ENCODE measurements around the gene POTEF. TPM values are rescaled to one million over a fixed set of nuclear protein-coding genes. Genes with fewer than 3 reads are reported as not detected.
"Not testable (repeated sequence)": the region's sequence is repeated elsewhere in the genome, so short reads cannot be mapped to it uniquely, and the experiment has no call there.

The POTEF gene
- total RNA-seq, 2 donors from 2014 or later: not detected

GRCh38 chr2:130127726-130128125 is 1.3 kb downstream of the POTEF start:
- not testable (repeated sequence) for H3K36me3 Mint-ChIP-seq (ENCODE audit: low read depth); H3K4me3 Mint-ChIP-seq; DNase-seq; H3K27me3 Mint-ChIP-seq; H3K9me3 ChIP-seq (ENCODE audit: control insufficient read depth, low read length, poor library complexity, severe bottlenecking); ATAC-seq; H3K27ac Mint-ChIP-seq; H3K4me1 Mint-ChIP-seq

DNA sequence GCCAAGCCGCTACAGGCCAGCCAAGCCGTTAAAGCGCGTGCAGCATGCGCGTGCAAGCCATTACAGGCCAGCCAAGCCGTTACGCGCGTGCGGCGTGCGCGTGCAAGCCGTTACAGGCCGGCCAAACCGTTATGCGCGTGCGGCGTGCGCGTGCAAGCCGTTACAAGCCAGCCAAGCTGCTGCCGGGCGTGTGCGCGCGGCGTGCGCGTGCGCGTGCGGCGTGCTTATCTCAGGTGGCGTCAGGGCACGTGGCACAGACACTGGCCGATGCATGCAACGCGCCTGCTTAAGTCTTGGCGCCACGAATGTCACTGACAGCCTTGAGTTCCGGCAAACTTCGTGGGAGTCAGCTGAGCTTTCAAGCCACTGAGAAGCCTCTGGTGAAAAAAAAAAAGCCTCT is 8.1 kb downstream of the POTEF start:
- not testable (repeated sequence) for H3K27ac Mint-ChIP-seq; H3K9me3 ChIP-seq (ENCODE audit: control insufficient read depth, low read length, poor library complexity, severe bottlenecking)

DNA sequence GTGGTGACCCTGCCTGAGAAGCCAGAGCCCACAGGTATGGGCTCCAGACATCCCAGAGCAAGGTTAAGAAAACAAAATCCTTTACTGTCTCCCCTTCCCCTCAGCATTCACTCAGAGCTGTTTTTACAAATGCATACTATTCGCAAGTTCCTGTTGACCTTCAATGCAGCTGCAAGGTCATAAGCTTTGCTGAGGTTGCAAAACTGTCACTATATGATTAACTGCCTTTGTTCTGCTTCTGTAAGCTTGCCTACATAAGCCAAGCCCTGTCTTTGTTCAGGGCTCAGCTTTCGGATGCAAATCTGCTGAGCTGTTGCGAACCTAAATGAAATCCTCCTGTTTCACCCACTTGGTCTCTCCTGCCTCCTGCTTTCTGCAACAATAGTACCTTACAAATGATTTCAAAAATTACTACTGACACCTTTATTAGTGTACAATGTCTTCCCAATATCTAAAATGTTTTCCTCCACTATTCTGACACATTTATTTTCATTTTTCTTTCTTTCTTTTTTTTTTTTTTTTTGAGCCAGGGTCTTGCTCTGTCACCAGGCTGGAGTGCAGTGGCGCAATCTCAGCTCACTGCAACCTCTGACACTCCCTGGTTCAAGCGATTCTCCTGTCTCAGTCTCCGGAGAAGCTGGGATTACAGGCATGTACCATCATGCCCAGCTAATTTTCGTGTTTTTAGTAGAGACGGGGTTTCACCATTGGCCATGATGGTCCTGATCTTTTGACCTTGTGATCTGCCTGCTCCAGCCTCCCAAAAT is 26.2 kb downstream of the POTEF start:
- not testable (repeated sequence) for ATAC-seq; H3K36me3 Mint-ChIP-seq (ENCODE audit: low read depth); H3K27ac Mint-ChIP-seq; DNase-seq; H3K4me1 Mint-ChIP-seq; H3K9me3 ChIP-seq (ENCODE audit: control insufficient read depth, low read length, poor library complexity, severe bottlenecking); H3K27me3 Mint-ChIP-seq; H3K4me3 Mint-ChIP-seq

More for the DNA sequence above, 8.1 kb downstream of the POTEF start:
- not testable (repeated sequence) for H3K36me3 Mint-ChIP-seq (ENCODE audit: low read depth); H3K4me1 Mint-ChIP-seq; H3K4me3 Mint-ChIP-seq; DNase-seq; H3K27me3 Mint-ChIP-seq; ATAC-seq

- not testable (repeated sequence) for H3K4me3 Mint-ChIP-seq; H3K9me3 ChIP-seq (ENCODE audit: control insufficient read depth, low read length, poor library complexity, severe bottlenecking); ATAC-seq; DNase-seq; H3K27ac Mint-ChIP-seq; H3K36me3 Mint-ChIP-seq (ENCODE audit: low read depth); H3K4me1 Mint-ChIP-seq; H3K27me3 Mint-ChIP-seq
Observed at GRCh38 chr2:130062645-130063044, 66.4 kb downstream of the POTEF start.

DNA sequence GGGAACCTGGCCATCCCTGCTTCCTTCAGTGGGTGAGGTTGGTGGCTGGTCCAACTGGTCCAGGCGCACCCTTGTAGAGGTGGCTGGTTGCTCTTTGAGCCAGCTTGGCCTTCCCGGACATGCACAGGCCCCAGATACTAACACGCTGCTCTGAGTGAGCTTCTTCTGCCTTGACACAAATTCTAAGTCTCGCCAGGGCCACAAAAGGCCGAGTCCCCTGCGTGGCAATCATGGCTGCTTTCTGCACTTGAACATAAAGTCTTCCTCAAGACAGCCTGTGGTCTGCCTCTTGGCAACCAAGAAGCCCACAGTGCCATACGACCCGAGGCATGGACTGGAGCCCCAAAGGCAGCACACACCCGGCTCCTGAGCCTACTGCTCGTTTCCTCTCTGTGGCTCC is 69.0 kb downstream of the POTEF start:
- not testable (repeated sequence) for DNase-seq; H3K36me3 Mint-ChIP-seq (ENCODE audit: low read depth); H3K27ac Mint-ChIP-seq; H3K27me3 Mint-ChIP-seq; H3K4me3 Mint-ChIP-seq; H3K4me1 Mint-ChIP-seq; ATAC-seq; H3K9me3 ChIP-seq (ENCODE audit: control insufficient read depth, low read length, poor library complexity, severe bottlenecking)

GRCh38 chr2:130056336-130056735 is 72.7 kb downstream of the POTEF start:
- H3K4me3 Mint-ChIP-seq: not testable (repeated sequence)

GRCh38 chr2:130053217-130053911 is 75.7 kb downstream of the POTEF start:
- H3K36me3 Mint-ChIP-seq (ENCODE audit: low read depth); H3K4me1 Mint-ChIP-seq; H3K27me3 Mint-ChIP-seq; H3K9me3 ChIP-seq (ENCODE audit: control insufficient read depth, low read length, poor library complexity, severe bottlenecking); DNase-seq; H3K4me3 Mint-ChIP-seq; ATAC-seq; H3K27ac Mint-ChIP-seq: not testable (repeated sequence)

More at GRCh38 chr2:130056336-130056735, 72.7 kb downstream of the POTEF start:
- ATAC-seq; H3K27me3 Mint-ChIP-seq; H3K9me3 ChIP-seq (ENCODE audit: control insufficient read depth, low read length, poor library complexity, severe bottlenecking); H3K4me1 Mint-ChIP-seq; H3K36me3 Mint-ChIP-seq (ENCODE audit: low read depth); H3K27ac Mint-ChIP-seq; DNase-seq: not testable (repeated sequence)

DNA sequence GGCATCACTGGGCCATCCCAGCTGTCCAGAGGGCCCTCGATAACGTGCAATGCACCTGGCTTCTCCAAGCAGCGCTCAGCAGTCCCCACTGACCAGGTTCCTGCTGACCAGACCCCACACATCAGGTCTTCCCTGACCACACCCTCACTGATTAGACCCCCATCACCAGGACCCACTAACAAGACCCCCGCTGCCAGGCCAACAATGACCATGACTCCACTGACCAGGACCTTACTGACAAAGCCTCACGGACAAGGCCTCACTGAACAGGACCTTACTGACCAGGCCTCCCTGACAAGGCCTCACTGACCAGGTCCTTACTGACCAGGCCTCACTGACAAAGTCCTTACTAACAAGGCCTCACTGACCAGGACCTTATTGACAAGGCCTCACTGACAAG is 76.6 kb downstream of the POTEF start:
- not testable (repeated sequence) for H3K36me3 Mint-ChIP-seq (ENCODE audit: low read depth)

DNA sequence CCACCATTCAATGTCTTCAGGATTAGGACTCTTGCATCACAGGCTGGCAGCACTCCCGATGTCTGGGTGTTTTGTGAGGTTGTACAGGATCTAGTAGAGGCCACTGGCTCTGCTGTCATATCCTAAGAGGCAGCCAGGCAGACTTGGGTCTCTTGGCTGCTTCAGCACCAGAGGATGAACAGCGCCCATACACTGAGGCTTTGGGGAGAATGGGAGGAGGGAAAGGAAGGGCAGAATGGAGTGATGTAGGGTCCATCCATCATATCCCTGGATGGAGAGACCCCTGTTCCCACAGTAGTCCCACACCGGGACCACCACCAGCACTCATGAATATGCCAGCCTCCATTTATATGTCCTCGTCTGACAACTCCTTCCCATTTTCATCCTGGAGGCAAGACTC is 80.6 kb downstream of the POTEF start:
- H3K4me3 Mint-ChIP-seq; H3K27ac Mint-ChIP-seq; H3K36me3 Mint-ChIP-seq (ENCODE audit: low read depth); H3K4me1 Mint-ChIP-seq; DNase-seq; H3K27me3 Mint-ChIP-seq; ATAC-seq; H3K9me3 ChIP-seq (ENCODE audit: control insufficient read depth, low read length, poor library complexity, severe bottlenecking): not testable (repeated sequence)

More for the DNA sequence above, 76.6 kb downstream of the POTEF start:
- H3K9me3 ChIP-seq (ENCODE audit: control insufficient read depth, low read length, poor library complexity, severe bottlenecking); H3K27ac Mint-ChIP-seq; ATAC-seq; H3K4me3 Mint-ChIP-seq; H3K4me1 Mint-ChIP-seq; DNase-seq; H3K27me3 Mint-ChIP-seq: not testable (repeated sequence)

- not testable (repeated sequence) for H3K9me3 ChIP-seq (ENCODE audit: control insufficient read depth, low read length, poor library complexity, severe bottlenecking); H3K27me3 Mint-ChIP-seq; DNase-seq; H3K36me3 Mint-ChIP-seq (ENCODE audit: low read depth); H3K4me3 Mint-ChIP-seq; H3K4me1 Mint-ChIP-seq; H3K27ac Mint-ChIP-seq; ATAC-seq
Observed at GRCh38 chr2:130038265-130038603, 90.8 kb downstream of the POTEF start.

GRCh38 chr2:130025931-130026330 is 103.1 kb downstream of the POTEF start:
- peaks cover 12% of the 10 kb centered on the region for H3K27me3 Mint-ChIP-seq
- not testable (repeated sequence) for DNase-seq

More at GRCh38 chr2:130025931-130026330, 103.1 kb downstream of the POTEF start:
- H3K4me3 Mint-ChIP-seq; ATAC-seq; H3K36me3 Mint-ChIP-seq (ENCODE audit: low read depth); H3K9me3 ChIP-seq (ENCODE audit: control insufficient read depth, low read length, poor library complexity, severe bottlenecking); H3K27ac Mint-ChIP-seq; H3K4me1 Mint-ChIP-seq: not testable (repeated sequence)
